Measurements from ENCODE around the gene KLHL7.

GRCh38 chr7:23109470-23109869 lies 3.9 kb downstream of the KLHL7 start:
- TF ChIP-seq, protein P1, sequence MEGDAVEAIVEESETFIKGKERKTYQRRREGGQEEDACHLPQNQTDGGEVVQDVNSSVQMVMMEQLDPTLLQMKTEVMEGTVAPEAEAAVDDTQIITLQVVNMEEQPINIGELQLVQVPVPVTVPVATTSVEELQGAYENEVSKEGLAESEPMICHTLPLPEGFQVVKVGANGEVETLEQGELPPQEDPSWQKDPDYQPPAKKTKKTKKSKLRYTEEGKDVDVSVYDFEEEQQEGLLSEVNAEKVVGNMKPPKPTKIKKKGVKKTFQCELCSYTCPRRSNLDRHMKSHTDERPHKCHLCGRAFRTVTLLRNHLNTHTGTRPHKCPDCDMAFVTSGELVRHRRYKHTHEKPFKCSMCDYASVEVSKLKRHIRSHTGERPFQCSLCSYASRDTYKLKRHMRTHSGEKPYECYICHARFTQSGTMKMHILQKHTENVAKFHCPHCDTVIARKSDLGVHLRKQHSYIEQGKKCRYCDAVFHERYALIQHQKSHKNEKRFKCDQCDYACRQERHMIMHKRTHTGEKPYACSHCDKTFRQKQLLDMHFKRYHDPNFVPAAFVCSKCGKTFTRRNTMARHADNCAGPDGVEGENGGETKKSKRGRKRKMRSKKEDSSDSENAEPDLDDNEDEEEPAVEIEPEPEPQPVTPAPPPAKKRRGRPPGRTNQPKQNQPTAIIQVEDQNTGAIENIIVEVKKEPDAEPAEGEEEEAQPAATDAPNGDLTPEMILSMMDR (IDR thresholded peaks at IDR 0.05): no peak
- TF ChIP-seq POLR2A (IDR thresholded peaks at IDR 0.05) (no peak), POLR2AphosphoS5 (IDR thresholded peaks at IDR 0.05; ENCODE audit: insufficient read depth in 1 of 2, low read depth in 1 of 2) (no peak)

Measured in vagina (tissue), 2 donors.